ENCODE measurements around the gene CD4.

DNA sequence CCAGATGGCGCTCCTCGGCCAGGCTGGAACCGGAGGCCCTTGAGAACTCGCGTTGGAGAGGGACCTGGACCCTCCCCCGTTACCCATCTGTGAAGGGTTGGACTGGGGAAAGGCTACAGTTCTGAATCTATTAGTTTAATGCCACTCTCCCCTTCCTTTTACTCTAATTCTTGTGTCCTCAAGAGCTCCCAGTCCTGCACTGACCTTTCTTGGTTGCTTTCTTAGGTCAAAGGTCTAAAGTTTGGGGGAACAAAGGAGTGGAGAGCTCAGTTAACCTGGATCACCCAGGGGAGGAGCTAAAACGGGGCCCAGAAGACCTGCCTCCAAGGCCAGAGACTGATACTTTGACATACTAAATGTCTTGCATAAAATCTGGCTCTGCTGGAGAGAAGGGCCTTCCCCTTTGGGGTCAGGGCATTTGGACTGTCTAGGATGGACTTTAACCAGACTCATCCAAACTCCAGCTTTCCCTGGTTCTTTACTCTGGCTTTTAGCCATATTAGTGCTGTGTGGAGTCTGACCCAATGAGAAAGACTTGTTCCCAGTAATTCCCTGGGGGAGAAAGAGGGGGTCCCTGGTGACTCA lies 35.5 kb upstream of the CD4 start:
- peak in 1 of 2 donors; percentile 90 for TF ChIP-seq CTCF (conservative IDR thresholded peaks at IDR 0.05 in 1 of 2, IDR thresholded peaks at IDR 0.05 in 1 of 2; ENCODE audit: low read depth in 1 of 2, low read length in 2 of 2)
- no peak for TF ChIP-seq EZH2 (IDR thresholded peaks at IDR 0.05; ENCODE audit: low read length, missing control alignments)

Measured in fibroblast of lung (primary cell).